K562 (cell line): ENCODE data around the gene SLC2A8. TPM values are rescaled to one million over a fixed set of nuclear protein-coding genes. Genes with fewer than 3 reads are reported as not detected.

Source experiments
- E4F1 ChIP-seq: fragments of 250-450 bp; sonication (Bioruptor Pico); IDR thresholded peaks from 2 replicates; pipeline ENCODE4 v1.5.0; 2021; ENCODE audit warnings: mild to moderate bottlenecking, borderline replicate concordance
- LCOR ChIP-seq: sonication (generic); formaldehyde crosslinking; IDR thresholded peaks from 2 replicates; pipeline ENCODE4 v1.8.0; 2022; ENCODE audit warnings: mild to moderate bottlenecking, missing genetic modification reagents
- MAFF ChIP-seq: IDR thresholded peaks from 2 replicates; pipeline ENCODE4 v1.6.1; 2012; ENCODE audit warnings: low read length, improper control_type of control experiment
- NFXL1 ChIP-seq: fragments of 450-650 bp; formaldehyde crosslinking; IDR thresholded peaks from 2 replicates; pipeline ENCODE4 v1.4.0; 2021; ENCODE audit warnings: mild to moderate bottlenecking
- OTX1 ChIP-seq: fragments of 450-650 bp; formaldehyde crosslinking; IDR thresholded peaks from 2 replicates; pipeline ENCODE4 v1.4.0; 2022; ENCODE audit warnings: mild to moderate bottlenecking
- PCBP1 ChIP-seq: fragments of 200-400 bp; formaldehyde crosslinking; IDR thresholded peaks from 2 replicates; pipeline ENCODE4 v1.6.1; 2018; ENCODE audit warnings: mild to moderate bottlenecking, low read depth, low read length; ENCODE audit not compliant: poor library complexity, severe bottlenecking
- PML ChIP-seq: IDR thresholded peaks from 2 replicates; pipeline ENCODE4 v1.6.1; 2012; ENCODE audit warnings: low read length, inconsistent platforms
- PTTG1 ChIP-seq: fragments of 450-650 bp; IDR thresholded peaks from 2 replicates; pipeline ENCODE4 v1.6.1; 2016; ENCODE audit warnings: low read depth, mild to moderate bottlenecking, missing genetic modification characterization, missing compliant biosample characterization
- SNRNP70 ChIP-seq: fragments of 200-400 bp; formaldehyde crosslinking; optimal IDR thresholded peaks from 2 replicates; pipeline ENCODE3; 2017; ENCODE audit warnings: low read depth, low read length
- TAF7 ChIP-seq: fragments of 450-650 bp; IDR thresholded peaks from 2 replicates; pipeline ENCODE4 v1.6.1; 2016; ENCODE audit warnings: missing genetic modification characterization, missing compliant biosample characterization
- TEAD2 ChIP-seq: fragments of 450-650 bp; IDR thresholded peaks from 2 replicates; pipeline ENCODE4 v1.6.1; 2016; ENCODE audit warnings: missing genetic modification characterization, control low read depth, missing compliant biosample characterization
- ZNF140 ChIP-seq: fragments of 250-450 bp; sonication (Bioruptor Pico); IDR thresholded peaks from 2 replicates; pipeline ENCODE4 v1.8.0; 2021; ENCODE audit warnings: moderate library complexity, mild to moderate bottlenecking, inconsistent platforms
- ZNF217 ChIP-seq: sonication (generic); formaldehyde crosslinking; IDR thresholded peaks from 2 replicates; pipeline ENCODE4 v1.8.0; 2022; ENCODE audit warnings: mild to moderate bottlenecking, missing genetic modification reagents
- ZNF354B ChIP-seq: fragments of 250-450 bp; sonication (Bioruptor Pico); IDR thresholded peaks from 2 replicates; pipeline ENCODE4 v1.4.0; 2020
- ZNF561 ChIP-seq: fragments of 450-650 bp; formaldehyde crosslinking; conservative IDR thresholded peaks from 2 replicates; pipeline ENCODE4 v1.4.0; 2020; ENCODE audit warnings: mild to moderate bottlenecking, moderate library complexity
- ZNF586 ChIP-seq: fragments of 450-650 bp; formaldehyde crosslinking; conservative IDR thresholded peaks from 2 replicates; pipeline ENCODE4 v1.4.0; 2020; ENCODE audit warnings: mild to moderate bottlenecking, moderate library complexity
- polyA plus RNA-seq, 8 experiments: library from polyadenylated mRNA; depleted of rRNA in 4 of 8; stranded (reverse) in 5 of 8; unstranded in 3 of 8; fragments of >200 nt; fragmentation: Nextera tagmentation in 2 of 8; fragmentation: Illumina TruSeq in 1 of 8; extraction: Ambion mirVana in 2 of 8; extraction: Trizol in 1 of 8; gene quantifications; 2 replicates each; pipeline versions ENCODE4 v1.2.1 to v1.2.3, GENCODE V29; 2011 to 2014; ENCODE audit warnings: inconsistent platforms in 1 of 8, missing spikeins in 1 of 8
- total RNA-seq, 7 experiments: library from RNA; depleted of rRNA in 6 of 7; stranded (reverse); fragments of >200 nt in 6 of 7; fragmentation: Illumina TruSeq in 2 of 7; extraction: Trizol in 2 of 7; gene quantifications; 2 replicates each; pipeline versions ENCODE4 v1.2.1 to v1.2.3, GENCODE V29; 2011 to 2021; ENCODE audit warnings: low replicate concordance in 1 of 7
- TF ChIP-seq, protein P1 (sequence below): fragments of 450-650 bp; IDR thresholded peaks from 2 replicates; pipeline ENCODE4 v1.6.1; 2018; ENCODE audit warnings: mild to moderate bottlenecking, low read depth; ENCODE audit not compliant: partially characterized antibody
- TF ChIP-seq, protein P2 (sequence below): sonication (generic); formaldehyde crosslinking; IDR thresholded peaks from 2 replicates; pipeline ENCODE4 v1.8.0; 2022; ENCODE audit warnings: mild to moderate bottlenecking, missing genetic modification reagents
- TF ChIP-seq, protein P3 (sequence below): sonication (generic); formaldehyde crosslinking; IDR thresholded peaks from 2 replicates; pipeline ENCODE4 v1.8.0; 2023; ENCODE audit warnings: mild to moderate bottlenecking, missing genetic modification reagents
- TF ChIP-seq, protein P4 (sequence below): sonication (generic); formaldehyde crosslinking; IDR thresholded peaks from 2 replicates; pipeline ENCODE4 v1.9.0; 2022; ENCODE audit warnings: mild to moderate bottlenecking, missing genetic modification reagents

Gene SLC2A8
- total and polyA plus RNA-seq, 9 of the 15 experiments (the other 6 are each of a cell fraction or from before 2014, with no cell fraction given), result 0.13 to 12.9 (median 5.2) TPM

GRCh38 chr9:127388037-127388855 lies 8.7 kb upstream of the SLC2A8 start (continued):
- TF ChIP-seq, protein P1, sequence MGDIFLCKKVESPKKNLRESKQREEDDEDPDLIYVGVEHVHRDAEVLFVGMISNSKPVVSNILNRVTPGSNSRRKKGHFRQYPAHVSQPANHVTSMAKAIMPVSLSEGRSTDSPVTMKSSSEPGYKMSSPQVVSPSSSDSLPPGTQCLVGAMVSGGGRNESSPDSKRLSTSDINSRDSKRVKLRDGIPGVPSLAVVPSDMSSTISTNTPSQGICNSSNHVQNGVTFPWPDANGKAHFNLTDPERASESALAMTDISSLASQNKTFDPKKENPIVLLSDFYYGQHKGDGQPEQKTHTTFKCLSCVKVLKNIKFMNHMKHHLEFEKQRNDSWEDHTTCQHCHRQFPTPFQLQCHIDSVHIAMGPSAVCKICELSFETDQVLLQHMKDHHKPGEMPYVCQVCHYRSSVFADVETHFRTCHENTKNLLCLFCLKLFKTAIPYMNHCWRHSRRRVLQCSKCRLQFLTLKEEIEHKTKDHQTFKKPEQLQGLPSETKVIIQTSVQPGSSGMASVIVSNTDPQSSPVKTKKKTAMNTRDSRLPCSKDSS, result no peak
- no peak for TF ChIP-seq PTTG1 (tag)
- TF ChIP-seq, protein P2, sequence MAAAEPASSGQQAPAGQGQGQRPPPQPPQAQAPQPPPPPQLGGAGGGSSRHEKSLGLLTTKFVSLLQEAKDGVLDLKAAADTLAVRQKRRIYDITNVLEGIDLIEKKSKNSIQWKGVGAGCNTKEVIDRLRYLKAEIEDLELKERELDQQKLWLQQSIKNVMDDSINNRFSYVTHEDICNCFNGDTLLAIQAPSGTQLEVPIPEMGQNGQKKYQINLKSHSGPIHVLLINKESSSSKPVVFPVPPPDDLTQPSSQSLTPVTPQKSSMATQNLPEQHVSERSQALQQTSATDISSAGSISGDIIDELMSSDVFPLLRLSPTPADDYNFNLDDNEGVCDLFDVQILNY, result no peak
- no peak for TF ChIP-seq TEAD2
- no peak for TF ChIP-seq SNRNP70
- TF ChIP-seq ZNF561 (CRISPR knock-in tag), result no peak
- TF ChIP-seq, protein P3, sequence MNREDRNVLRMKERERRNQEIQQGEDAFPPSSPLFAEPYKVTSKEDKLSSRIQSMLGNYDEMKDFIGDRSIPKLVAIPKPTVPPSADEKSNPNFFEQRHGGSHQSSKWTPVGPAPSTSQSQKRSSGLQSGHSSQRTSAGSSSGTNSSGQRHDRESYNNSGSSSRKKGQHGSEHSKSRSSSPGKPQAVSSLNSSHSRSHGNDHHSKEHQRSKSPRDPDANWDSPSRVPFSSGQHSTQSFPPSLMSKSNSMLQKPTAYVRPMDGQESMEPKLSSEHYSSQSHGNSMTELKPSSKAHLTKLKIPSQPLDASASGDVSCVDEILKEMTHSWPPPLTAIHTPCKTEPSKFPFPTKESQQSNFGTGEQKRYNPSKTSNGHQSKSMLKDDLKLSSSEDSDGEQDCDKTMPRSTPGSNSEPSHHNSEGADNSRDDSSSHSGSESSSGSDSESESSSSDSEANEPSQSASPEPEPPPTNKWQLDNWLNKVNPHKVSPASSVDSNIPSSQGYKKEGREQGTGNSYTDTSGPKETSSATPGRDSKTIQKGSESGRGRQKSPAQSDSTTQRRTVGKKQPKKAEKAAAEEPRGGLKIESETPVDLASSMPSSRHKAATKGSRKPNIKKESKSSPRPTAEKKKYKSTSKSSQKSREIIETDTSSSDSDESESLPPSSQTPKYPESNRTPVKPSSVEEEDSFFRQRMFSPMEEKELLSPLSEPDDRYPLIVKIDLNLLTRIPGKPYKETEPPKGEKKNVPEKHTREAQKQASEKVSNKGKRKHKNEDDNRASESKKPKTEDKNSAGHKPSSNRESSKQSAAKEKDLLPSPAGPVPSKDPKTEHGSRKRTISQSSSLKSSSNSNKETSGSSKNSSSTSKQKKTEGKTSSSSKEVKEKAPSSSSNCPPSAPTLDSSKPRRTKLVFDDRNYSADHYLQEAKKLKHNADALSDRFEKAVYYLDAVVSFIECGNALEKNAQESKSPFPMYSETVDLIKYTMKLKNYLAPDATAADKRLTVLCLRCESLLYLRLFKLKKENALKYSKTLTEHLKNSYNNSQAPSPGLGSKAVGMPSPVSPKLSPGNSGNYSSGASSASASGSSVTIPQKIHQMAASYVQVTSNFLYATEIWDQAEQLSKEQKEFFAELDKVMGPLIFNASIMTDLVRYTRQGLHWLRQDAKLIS, result no peak
- no peak for TF ChIP-seq E4F1 (CRISPR knock-in tag)
- TF ChIP-seq MAFF, result no peak
- TF ChIP-seq ZNF217 (CRISPR knock-in tag), result no peak
- TF ChIP-seq OTX1 (CRISPR knock-in tag), result no peak
- no peak for TF ChIP-seq TAF7 (tag)
- TF ChIP-seq ZNF354B (CRISPR knock-in tag), result no peak
- no peak for TF ChIP-seq NFXL1 (CRISPR knock-in tag)
- TF ChIP-seq ZNF586 (CRISPR knock-in tag), result no peak
- no peak for TF ChIP-seq ZNF140 (CRISPR knock-in tag)
- TF ChIP-seq, protein P4, sequence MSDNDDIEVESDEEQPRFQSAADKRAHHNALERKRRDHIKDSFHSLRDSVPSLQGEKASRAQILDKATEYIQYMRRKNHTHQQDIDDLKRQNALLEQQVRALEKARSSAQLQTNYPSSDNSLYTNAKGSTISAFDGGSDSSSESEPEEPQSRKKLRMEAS (CRISPR knock-in tag), result no peak
- TF ChIP-seq LCOR (CRISPR knock-in tag), result no peak; the same call in 1 of the 2 replicates
- TF ChIP-seq PML, result no peak
- no peak for TF ChIP-seq PCBP1
